Hepatocyte (in vitro differentiated cells): ENCODE data around the gene SLC19A3. TPM values are rescaled to one million over a fixed set of nuclear protein-coding genes. Genes with fewer than 3 reads are reported as not detected.
A peak's percentile ranks its signal among the peaks of the same experiment; 100 is the strongest.

Source experiments
- DNase-seq: peaks from one replicate; pipeline ENCODE4 v3.0.0-alpha.2; 2016; ENCODE audit warnings: low spot score
- H2AFZ ChIP-seq: fragments of 200-600 bp; sonication (generic); 2 replicates; pipeline ENCODE4 v1.6.0; 2016; ENCODE audit warnings: antibody characterized with exemption, mild to moderate bottlenecking
- H3K27ac ChIP-seq: fragments of 200-600 bp; sonication (generic); 2 replicates; pipeline ENCODE4 v1.5.1; 2016; ENCODE audit warnings: mild to moderate bottlenecking
- H3K27me3 ChIP-seq: fragments of 200-600 bp; sonication (generic); 2 replicates; pipeline ENCODE4 v1.6.1; 2016
- H3K36me3 ChIP-seq: fragments of 200-600 bp; sonication (generic); replicated peaks from 2 replicates; pipeline ENCODE4 v1.5.1; 2016; ENCODE audit warnings: low read depth; ENCODE audit not compliant: insufficient read depth
- H3K4me1 ChIP-seq: fragments of 200-600 bp; sonication (generic); 2 replicates; pipeline ENCODE4 v1.5.1; 2016; ENCODE audit warnings: mild to moderate bottlenecking, moderate library complexity; ENCODE audit not compliant: insufficient read depth
- H3K4me2 ChIP-seq: fragments of 200-600 bp; sonication (generic); 2 replicates; pipeline ENCODE4 v1.6.0; 2016
- H3K4me3 ChIP-seq: fragments of 200-600 bp; sonication (generic); 2 replicates; pipeline ENCODE4 v1.5.1; 2016; ENCODE audit warnings: mild to moderate bottlenecking
- H3K79me2 ChIP-seq: fragments of 200-600 bp; sonication (generic); 2 replicates; pipeline ENCODE4 v1.6.0; 2017; ENCODE audit warnings: mild to moderate bottlenecking
- H3K9me2 ChIP-seq: fragments of 200-600 bp; sonication (generic); replicated peaks from 2 replicates; pipeline ENCODE4 v1.6.0; 2017; ENCODE audit warnings: mild to moderate bottlenecking; ENCODE audit not compliant: insufficient read depth
- H3K9me3 ChIP-seq: fragments of 200-600 bp; sonication (generic); 2 replicates; pipeline ENCODE4 v1.5.1; 2016; ENCODE audit warnings: low read depth, mild to moderate bottlenecking
- H4K20me1 ChIP-seq: fragments of 200-600 bp; sonication (generic); 2 replicates; pipeline ENCODE4 v1.6.0; 2016; ENCODE audit warnings: mild to moderate bottlenecking; ENCODE audit not compliant: insufficient read depth, poor library complexity, severe bottlenecking
- CTCF ChIP-seq: fragments of 200-600 bp; sonication (generic); IDR thresholded peaks from 2 replicates; pipeline ENCODE4 v1.5.1; 2016; ENCODE audit warnings: antibody characterized with exemption, mild to moderate bottlenecking; ENCODE audit not compliant: poor library complexity
- EZH2 ChIP-seq: fragments of 200-600 bp; sonication (generic); IDR thresholded peaks from 2 replicates; pipeline ENCODE4 v1.6.1; 2016; ENCODE audit warnings: antibody characterized with exemption, mild to moderate bottlenecking, borderline replicate concordance
- EZH2phosphoT487 ChIP-seq: fragments of 200-600 bp; sonication (generic); IDR thresholded peaks from one replicate; pipeline ENCODE4 v1.6.1; 2018; ENCODE audit warnings: antibody characterized with exemption, mild to moderate bottlenecking, low read depth, moderate library complexity; ENCODE audit not compliant: unreplicated experiment, severe bottlenecking
- WGBS: methylation state at CpG from one replicate; pipeline ENCODE4 v1.1.6; 2016; ENCODE audit warnings: low lambda C conversion rate; ENCODE audit errors: missing lambda C conversion rate; 5-methylcytosine and 5-hydroxymethylcytosine counted together
- polyA plus RNA-seq: library from polyadenylated mRNA; unstranded; fragments of >200 nt; fragmentation: Nextera tagmentation; extraction: Ambion mirVana; gene quantifications from 2 replicates; pipeline ENCODE4 v1.2.1, GENCODE V29; 2016
- total RNA-seq: library from RNA; depleted of rRNA; stranded (reverse); fragments of >200 nt; gene quantifications from 2 replicates; pipeline ENCODE4 v1.2.3, GENCODE V29; 2014

Gene SLC19A3
- total and polyA plus RNA-seq, 2 experiments from 2014 or later = 15.5 to 19.7 TPM

- H3K4me2 ChIP-seq = no peak overlapping the region
- 64% methylated on average over 8 of the region's 8 CpGs for WGBS
- TF ChIP-seq EZH2 (no peak), CTCF (no peak), EZH2phosphoT487 (no peak)
These were observed 60.5 kb downstream of the SLC19A3 start for GRCh38 chr2:227657199-227657845.

GRCh38 chr2:227655454-227655853 lies 62.4 kb downstream of the SLC19A3 start:
- Histone ChIP-seq H4K20me1 (no peaks in the 10 kb centered on the region), H3K36me3 (no peaks in the 10 kb centered on the region), H3K9me2 (no peaks in the 10 kb centered on the region), H3K79me2 (no peaks in the 10 kb centered on the region), H3K4me3 (no peak overlapping the region), H3K27ac (no peak overlapping the region), H2AFZ (no peak overlapping the region), H3K9me3 (no peaks in the 10 kb centered on the region), H3K4me1 (no peaks in the 10 kb centered on the region), H3K4me2 (no peak overlapping the region), H3K27me3 (no peaks in the 10 kb centered on the region)
- peak; percentile 58 for DNase-seq
- 46% methylated on average over 1 of the region's 1 CpG for WGBS
- no peak for TF ChIP-seq EZH2
- TF ChIP-seq EZH2phosphoT487 = no peak
- TF ChIP-seq CTCF = no peak

More at GRCh38 chr2:227657199-227657845, 60.5 kb downstream of the SLC19A3 start:
- H3K9me2 ChIP-seq = no peaks in the 10 kb centered on the region
- H3K36me3 ChIP-seq = no peaks in the 10 kb centered on the region
- DNase-seq = peak; percentile 30
- H3K4me3 ChIP-seq = no peak overlapping the region
- H2AFZ ChIP-seq = no peak overlapping the region
- peaks cover 8% of the 10 kb centered on the region for H3K4me1 ChIP-seq
- peak overlapping the region; percentile 45 for H3K27ac ChIP-seq
- no peaks in the 10 kb centered on the region for H4K20me1 ChIP-seq
- no peaks in the 10 kb centered on the region for H3K79me2 ChIP-seq
- no peaks in the 10 kb centered on the region for H3K9me3 ChIP-seq
- H3K27me3 ChIP-seq = no peaks in the 10 kb centered on the region

GRCh38 chr2:227654426-227654825 lies 63.4 kb downstream of the SLC19A3 start:
- H3K9me2 ChIP-seq = no peaks in the 10 kb centered on the region
- no peaks in the 10 kb centered on the region for H3K79me2 ChIP-seq
- no peaks in the 10 kb centered on the region for H3K27me3 ChIP-seq
- no peaks in the 10 kb centered on the region for H3K4me1 ChIP-seq
- H3K27ac ChIP-seq = no peak overlapping the region
- no peak overlapping the region for H3K4me2 ChIP-seq
- no peak for DNase-seq
- no peaks in the 10 kb centered on the region for H3K36me3 ChIP-seq
- H3K9me3 ChIP-seq = no peaks in the 10 kb centered on the region
- no peak for TF ChIP-seq EZH2phosphoT487
- TF ChIP-seq CTCF = no peak
- TF ChIP-seq EZH2 = no peak
- no peak overlapping the region for H2AFZ ChIP-seq
- no peaks in the 10 kb centered on the region for H4K20me1 ChIP-seq
- no peak overlapping the region for H3K4me3 ChIP-seq
- 86% methylated on average over 1 of the region's 1 CpG for WGBS
